ENCODE results near the gene ITGB2.

DNA sequence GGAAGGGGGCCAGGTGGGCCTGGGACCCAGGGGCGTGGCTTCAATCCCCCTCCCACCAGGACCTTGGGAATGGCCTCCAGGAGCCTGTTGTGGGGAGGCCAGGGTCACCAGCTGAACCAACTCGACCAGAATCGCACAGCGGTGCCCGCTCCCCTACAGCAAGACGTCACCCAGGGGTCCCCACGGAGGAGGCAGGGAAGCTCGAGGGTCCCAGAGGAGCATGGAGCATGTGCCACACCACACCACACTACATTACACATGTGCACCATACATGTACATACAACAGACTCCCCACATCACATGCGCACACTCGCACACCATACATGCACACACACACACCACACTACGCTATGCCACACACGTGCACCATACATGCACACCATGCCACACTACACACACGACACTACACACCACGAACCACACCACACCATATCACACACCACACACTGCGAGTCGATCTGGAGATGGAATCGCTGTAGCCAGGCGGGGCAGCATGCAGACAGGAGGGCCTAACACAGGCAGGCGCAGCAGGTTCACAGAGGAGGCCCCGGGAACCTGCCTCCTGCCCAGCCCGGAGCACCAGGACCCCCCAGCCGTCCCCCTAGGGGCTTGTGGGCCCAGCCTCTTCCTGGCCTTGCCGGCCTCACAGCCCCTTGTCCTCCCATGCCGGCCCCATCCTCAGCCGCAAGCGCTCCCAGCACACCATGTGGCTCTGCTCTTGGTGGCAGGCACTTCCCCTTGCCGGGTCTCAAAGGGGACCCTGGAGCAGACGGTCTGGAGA, 596 bp downstream of the ITGB2 start:
- TF ChIP-seq, protein P1, sequence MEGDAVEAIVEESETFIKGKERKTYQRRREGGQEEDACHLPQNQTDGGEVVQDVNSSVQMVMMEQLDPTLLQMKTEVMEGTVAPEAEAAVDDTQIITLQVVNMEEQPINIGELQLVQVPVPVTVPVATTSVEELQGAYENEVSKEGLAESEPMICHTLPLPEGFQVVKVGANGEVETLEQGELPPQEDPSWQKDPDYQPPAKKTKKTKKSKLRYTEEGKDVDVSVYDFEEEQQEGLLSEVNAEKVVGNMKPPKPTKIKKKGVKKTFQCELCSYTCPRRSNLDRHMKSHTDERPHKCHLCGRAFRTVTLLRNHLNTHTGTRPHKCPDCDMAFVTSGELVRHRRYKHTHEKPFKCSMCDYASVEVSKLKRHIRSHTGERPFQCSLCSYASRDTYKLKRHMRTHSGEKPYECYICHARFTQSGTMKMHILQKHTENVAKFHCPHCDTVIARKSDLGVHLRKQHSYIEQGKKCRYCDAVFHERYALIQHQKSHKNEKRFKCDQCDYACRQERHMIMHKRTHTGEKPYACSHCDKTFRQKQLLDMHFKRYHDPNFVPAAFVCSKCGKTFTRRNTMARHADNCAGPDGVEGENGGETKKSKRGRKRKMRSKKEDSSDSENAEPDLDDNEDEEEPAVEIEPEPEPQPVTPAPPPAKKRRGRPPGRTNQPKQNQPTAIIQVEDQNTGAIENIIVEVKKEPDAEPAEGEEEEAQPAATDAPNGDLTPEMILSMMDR (conservative IDR thresholded peaks at IDR 0.05), result no peak
- TF ChIP-seq EZH2 (IDR thresholded peaks at IDR 0.05; ENCODE audit: low read depth), result no peak
